HepG2 (cell line): ENCODE measurements around the gene BMERB1.

Experiments used
- NCOA5 ChIP-seq: sonication (generic); formaldehyde crosslinking; IDR thresholded peaks from 2 replicates; pipeline ENCODE4 v1.4.0; 2020; ENCODE audit warnings: missing genetic modification reagents
- POLR2A ChIP-seq, 2 experiments: IDR thresholded peaks; 2 replicates each; pipeline ENCODE4 v1.6.1; 2011; ENCODE audit warnings: low read depth in 2 of 2, low read length in 2 of 2, mild to moderate bottlenecking in 1 of 2, moderate library complexity in 1 of 2; ENCODE audit not compliant: insufficient read depth in 1 of 2
- SIN3A ChIP-seq: IDR thresholded peaks from 2 replicates; pipeline ENCODE4 v1.6.1; 2011; ENCODE audit warnings: low read depth, mild to moderate bottlenecking, control low read depth, low read length, borderline replicate concordance
- SRF ChIP-seq: IDR thresholded peaks from 2 replicates; pipeline ENCODE4 v1.6.1; 2011; ENCODE audit warnings: mild to moderate bottlenecking, low read depth, low read length, moderate library complexity
- TCF12 ChIP-seq, 2 experiments: fragments of 450-650 bp in 1 of 2; sonication (generic) in 1 of 2; formaldehyde crosslinking in 1 of 2; IDR thresholded peaks; 2 replicates each; pipeline versions ENCODE4 v1.6.1 to v1.8.0; 2017 to 2022; ENCODE audit warnings: antibody characterized with exemption in 1 of 2, mild to moderate bottlenecking in 1 of 2, missing genetic modification reagents in 1 of 2, moderate library complexity in 1 of 2
- ZBTB38 ChIP-seq: sonication (generic); formaldehyde crosslinking; IDR thresholded peaks from 2 replicates; pipeline ENCODE4 v1.5.1; 2020; ENCODE audit warnings: mild to moderate bottlenecking, missing genetic modification reagents
- ZNF431 ChIP-seq: sonication (generic); formaldehyde crosslinking; IDR thresholded peaks from 2 replicates; pipeline ENCODE4 v1.9.0; 2022; ENCODE audit warnings: missing genetic modification reagents, low read depth, mild to moderate bottlenecking, borderline replicate concordance
- ZNF879 ChIP-seq: sonication (generic); formaldehyde crosslinking; IDR thresholded peaks from 2 replicates; pipeline ENCODE4 v1.8.1; 2023; ENCODE audit warnings: missing genetic modification reagents
- TF ChIP-seq, protein P1 (sequence below), 2 experiments: sonication (generic) in 1 of 2; formaldehyde crosslinking in 1 of 2; IDR thresholded peaks; 2 replicates each; pipeline versions ENCODE4 v1.6.1 to v1.9.0; 2014 to 2022; ENCODE audit warnings: antibody characterized with exemption in 1 of 2, borderline replicate concordance in 1 of 2, inconsistent platforms in 1 of 2, low read depth in 1 of 2, missing genetic modification reagents in 1 of 2

GRCh38 chr16:15509593-15510535 is 75.5 kb downstream of the BMERB1 start:
- TF ChIP-seq ZBTB38 (CRISPR knock-in tag) (no peak), TCF12 (IDR thresholded peaks at IDR 0.05) (no peak), TCF12 (CRISPR knock-in tag; IDR thresholded peaks at IDR 0.05) (no peak), ZNF879 (no peak), ZNF431 (CRISPR knock-in tag) (no peak), POLR2A (IDR thresholded peaks at IDR 0.05; ENCODE audit: insufficient read depth in 1 of 2, low read depth in 2 of 2, low read length in 2 of 2) (no peak), SRF (no peak), SIN3A (no peak), NCOA5 (CRISPR knock-in tag) (no peak)
- TF ChIP-seq, protein P1, sequence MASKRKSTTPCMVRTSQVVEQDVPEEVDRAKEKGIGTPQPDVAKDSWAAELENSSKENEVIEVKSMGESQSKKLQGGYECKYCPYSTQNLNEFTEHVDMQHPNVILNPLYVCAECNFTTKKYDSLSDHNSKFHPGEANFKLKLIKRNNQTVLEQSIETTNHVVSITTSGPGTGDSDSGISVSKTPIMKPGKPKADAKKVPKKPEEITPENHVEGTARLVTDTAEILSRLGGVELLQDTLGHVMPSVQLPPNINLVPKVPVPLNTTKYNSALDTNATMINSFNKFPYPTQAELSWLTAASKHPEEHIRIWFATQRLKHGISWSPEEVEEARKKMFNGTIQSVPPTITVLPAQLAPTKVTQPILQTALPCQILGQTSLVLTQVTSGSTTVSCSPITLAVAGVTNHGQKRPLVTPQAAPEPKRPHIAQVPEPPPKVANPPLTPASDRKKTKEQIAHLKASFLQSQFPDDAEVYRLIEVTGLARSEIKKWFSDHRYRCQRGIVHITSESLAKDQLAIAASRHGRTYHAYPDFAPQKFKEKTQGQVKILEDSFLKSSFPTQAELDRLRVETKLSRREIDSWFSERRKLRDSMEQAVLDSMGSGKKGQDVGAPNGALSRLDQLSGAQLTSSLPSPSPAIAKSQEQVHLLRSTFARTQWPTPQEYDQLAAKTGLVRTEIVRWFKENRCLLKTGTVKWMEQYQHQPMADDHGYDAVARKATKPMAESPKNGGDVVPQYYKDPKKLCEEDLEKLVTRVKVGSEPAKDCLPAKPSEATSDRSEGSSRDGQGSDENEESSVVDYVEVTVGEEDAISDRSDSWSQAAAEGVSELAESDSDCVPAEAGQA (IDR thresholded peaks at IDR 0.05; ENCODE audit: low read depth): no peak
- TF ChIP-seq, protein P1 (CRISPR knock-in tag; IDR thresholded peaks at IDR 0.05; ENCODE audit: borderline replicate concordance): no peak
